CD14-positive monocyte (primary cell): ENCODE measurements around the gene CYB5D1. TPM values are rescaled to one million over a fixed set of nuclear protein-coding genes. Genes with fewer than 3 reads are reported as not detected.

Experiments used
- DNase-seq, 3 donors: peaks; one replicate each; pipeline ENCODE4 v3.0.0-alpha.2; 2011 to 2022
- H2AFZ ChIP-seq: 2 replicates; pipeline ENCODE4 v1.6.0; 2012; ENCODE audit warnings: mild to moderate bottlenecking, low read depth, low read length, inconsistent platforms; ENCODE audit not compliant: insufficient read depth, poor library complexity, severe bottlenecking
- H3K27ac ChIP-seq, 2 donors: 1 replicate in 1 of 2; 2 replicates in 1 of 2; pipeline ENCODE4 v1.5.1; 2012 to 2013; ENCODE audit warnings: low read length in 2 of 2, control low read depth in 1 of 2, inconsistent platforms in 1 of 2, low read depth in 1 of 2, mild to moderate bottlenecking in 1 of 2
- H3K27me3 ChIP-seq, 2 donors: one replicate each; pipeline versions ENCODE4 v1.6.0 to v1.6.1; 2011 to 2013; ENCODE audit warnings: low read length in 2 of 2; ENCODE audit not compliant: control insufficient read depth in 2 of 2, insufficient read depth in 2 of 2
- H3K36me3 ChIP-seq, 2 donors: replicated peaks in 1 of 2; 1 replicate in 1 of 2; 2 replicates in 1 of 2; pipeline versions ENCODE4 v1.5.1 to v1.6.1; 2012 to 2013; ENCODE audit warnings: low read length in 2 of 2, control low read depth in 1 of 2, inconsistent platforms in 1 of 2, mild to moderate bottlenecking in 1 of 2; ENCODE audit not compliant: insufficient read depth in 2 of 2, control insufficient read depth in 1 of 2
- H3K4me1 ChIP-seq, 2 donors: 1 replicate in 1 of 2; 2 replicates in 1 of 2; pipeline versions ENCODE4 v1.5.1 to v1.6.1; 2012 to 2013; ENCODE audit warnings: low read length in 2 of 2, control low read depth in 1 of 2, inconsistent platforms in 1 of 2, mild to moderate bottlenecking in 1 of 2, moderate library complexity in 1 of 2; ENCODE audit not compliant: insufficient read depth in 2 of 2, control insufficient read depth in 1 of 2
- H3K4me2 ChIP-seq: replicated peaks from 2 replicates; pipeline ENCODE3; 2012; ENCODE audit warnings: low read length, moderate library complexity, mild to moderate bottlenecking; ENCODE audit not compliant: poor library complexity, severe bottlenecking; ENCODE audit errors: extremely low read depth
- H3K4me3 ChIP-seq, 3 experiments: fragments of 200-600 bp in 1 of 3; sonication (generic) in 1 of 3; replicated peaks in 1 of 3; 1 replicate in 2 of 3; 2 replicates in 1 of 3; pipeline ENCODE4 v1.5.1; 2011 to 2013; ENCODE audit warnings: low read length in 3 of 3, mild to moderate bottlenecking in 3 of 3, control low read depth in 2 of 3, low read depth in 2 of 3, inconsistent platforms in 1 of 3, moderate library complexity in 1 of 3
- H3K79me2 ChIP-seq: 2 replicates; pipeline ENCODE4 v1.6.0; 2012; ENCODE audit warnings: mild to moderate bottlenecking, control low read depth, inconsistent platforms, low read length, moderate library complexity; ENCODE audit not compliant: insufficient read depth
- H3K9ac ChIP-seq: 2 replicates; pipeline ENCODE4 v1.6.0; 2017; ENCODE audit warnings: low read length, mild to moderate bottlenecking; ENCODE audit not compliant: insufficient read depth, poor library complexity, severe bottlenecking
- H3K9me3 ChIP-seq, 2 donors: replicated peaks in 1 of 2; 1 replicate in 1 of 2; 2 replicates in 1 of 2; pipeline versions ENCODE4 v1.5.1 to v1.6.1; 2012 to 2013; ENCODE audit warnings: low read length in 2 of 2, control low read depth in 1 of 2; ENCODE audit not compliant: control insufficient read depth in 1 of 2, insufficient read depth in 1 of 2
- H4K20me1 ChIP-seq: 2 replicates; pipeline ENCODE4 v1.6.0; 2012; ENCODE audit warnings: mild to moderate bottlenecking, low read length, control low read depth, moderate library complexity; ENCODE audit not compliant: insufficient read depth
- H3K27ac Mint-ChIP-seq, 7 donors: one replicate each; pipeline ENCODE4 v1.8.0; 2020; ENCODE audit warnings: mild to moderate bottlenecking in 7 of 7, mixed read lengths in 7 of 7, moderate library complexity in 6 of 7, inconsistent platforms in 2 of 7
- H3K27me3 Mint-ChIP-seq, 3 donors: one replicate each; pipeline ENCODE4 v1.8.0; 2021 to 2022; ENCODE audit warnings: low read depth in 3 of 3, mild to moderate bottlenecking in 3 of 3, mixed read lengths in 3 of 3, moderate library complexity in 3 of 3, inconsistent platforms in 1 of 3
- H3K36me3 Mint-ChIP-seq, 2 donors: one replicate each; pipeline ENCODE4 v1.8.0; 2020; ENCODE audit warnings: mixed read lengths in 2 of 2, inconsistent platforms in 1 of 2, mild to moderate bottlenecking in 1 of 2
- H3K4me1 Mint-ChIP-seq: one replicate; pipeline ENCODE4 v1.8.0; 2020; ENCODE audit warnings: mild to moderate bottlenecking, mixed read lengths
- H3K4me3 Mint-ChIP-seq, 2 donors: one replicate each; pipeline ENCODE4 v1.8.0; 2020; ENCODE audit warnings: mild to moderate bottlenecking in 2 of 2, mixed read lengths in 2 of 2, moderate library complexity in 1 of 2
- H3K9me3 Mint-ChIP-seq, 7 donors: one replicate each; pipeline ENCODE4 v1.8.0; 2020 to 2022; ENCODE audit warnings: mixed read lengths in 7 of 7, mild to moderate bottlenecking in 6 of 7, moderate library complexity in 6 of 7, inconsistent platforms in 2 of 7
- WGBS: methylation state at CpG from one replicate; pipeline ENCODE4 v1.1.5; 2013; ENCODE audit warnings: missing lambda C conversion rate; ENCODE audit not compliant: insufficient coverage; 5-methylcytosine and 5-hydroxymethylcytosine counted together
- intact Hi-C, 2 donors: fragments of 100-400 bp; cut with micrococcal nuclease; formaldehyde crosslinking; loops; one replicate each; pipeline versions ENCODE4 v1.15.0 to v1.15.1; 2023
- polyA plus RNA-seq, 3 donors: library from polyadenylated mRNA; depleted of rRNA in 1 of 3; unstranded in 2 of 3; stranded (reverse) in 1 of 3; fragments of 300-500 nt in 2 of 3; fragments of >200 nt in 1 of 3; fragmentation: Illumina TruSeq in 2 of 3; gene quantifications; 1 replicate in 2 of 3; 2 replicates in 1 of 3; pipeline ENCODE4 v1.2.3, GENCODE V29; 2012 to 2021
- TF ChIP-seq, protein P1 (sequence below): fragments of 200-600 bp; IDR thresholded peaks from one replicate; pipeline ENCODE4 v1.8.0; 2022; ENCODE audit warnings: antibody characterized with exemption, mild to moderate bottlenecking

Gene CYB5D1
- polyA plus RNA-seq, 3 donors: 0.50 to 4.8 (median 0.98) TPM

DNA sequence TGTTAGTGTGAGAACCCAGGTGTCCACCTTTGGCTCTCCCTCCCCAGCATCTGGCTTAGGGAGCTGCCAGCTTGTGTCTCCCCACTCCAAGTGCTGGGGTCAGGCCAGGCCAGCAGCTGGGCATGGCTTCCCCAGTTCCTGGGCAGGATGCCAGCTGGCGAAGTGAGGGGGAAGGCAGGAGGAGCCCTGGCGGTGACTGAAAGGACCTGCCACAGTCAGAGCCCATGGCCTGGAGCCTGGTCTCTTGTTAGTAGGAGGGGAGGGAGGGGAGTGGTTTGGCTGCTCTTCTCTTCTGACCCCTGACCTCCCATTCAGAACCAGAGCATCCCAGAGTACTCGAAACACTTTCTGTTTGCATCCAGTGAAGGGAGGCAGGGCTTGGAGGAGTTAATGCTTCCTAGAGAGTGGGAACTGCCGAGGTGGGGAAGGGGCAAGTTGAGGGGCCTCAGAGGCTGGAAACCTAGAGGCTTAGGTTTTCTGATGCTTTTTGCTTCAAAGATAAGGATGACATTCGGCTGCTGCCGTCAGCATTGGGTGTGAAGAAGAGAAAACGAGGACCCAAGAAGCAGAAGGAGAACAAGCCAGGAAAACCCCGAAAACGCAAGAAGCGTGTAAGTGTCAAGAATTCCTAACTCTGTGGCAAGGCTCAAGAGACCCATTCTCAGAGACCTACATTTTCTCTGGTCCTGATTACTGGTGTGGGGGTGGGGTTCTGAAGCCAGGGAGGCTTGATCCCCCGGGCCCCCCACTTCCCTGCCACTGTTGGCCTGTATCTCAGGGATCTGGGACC, 31.6 kb downstream of the CYB5D1 start:
- Histone ChIP-seq H3K9me3 (no peaks in the 10 kb centered on the region), H3K4me3 (peak overlapping the region in 1 of 3 experiments; percentile 98), H3K79me2 (peaks cover 81% of the 10 kb centered on the region), H3K9ac (peak overlapping the region; percentile 25), H3K27me3 (no peaks in the 10 kb centered on the region), H2AFZ (peak overlapping the region; percentile 24), H3K36me3 (peaks cover 24 to 41% of the 10 kb centered on the region in 2 donors), H3K27ac (peak overlapping the region; percentile 17 to 82), H3K4me1 (peaks cover 53 to 59% of the 10 kb centered on the region in 2 donors), H3K4me2 (peak overlapping the region; percentile 99), H4K20me1 (peaks cover 13% of the 10 kb centered on the region)
- Mint-ChIP-seq H3K4me1 (peaks cover 8% of the 10 kb centered on the region), H3K9me3 (no peaks in the 10 kb centered on the region), H3K4me3 (no peak overlapping the region), H3K27me3 (peaks cover 0 to 1% (median 1%) of the 10 kb centered on the region in 3 donors), H3K27ac (peak overlapping the region in 4 of 7 donors; percentile 37 to 92 (median 78)), H3K36me3 (peaks cover 33 to 41% of the 10 kb centered on the region in 2 donors)
- TF ChIP-seq, protein P1, sequence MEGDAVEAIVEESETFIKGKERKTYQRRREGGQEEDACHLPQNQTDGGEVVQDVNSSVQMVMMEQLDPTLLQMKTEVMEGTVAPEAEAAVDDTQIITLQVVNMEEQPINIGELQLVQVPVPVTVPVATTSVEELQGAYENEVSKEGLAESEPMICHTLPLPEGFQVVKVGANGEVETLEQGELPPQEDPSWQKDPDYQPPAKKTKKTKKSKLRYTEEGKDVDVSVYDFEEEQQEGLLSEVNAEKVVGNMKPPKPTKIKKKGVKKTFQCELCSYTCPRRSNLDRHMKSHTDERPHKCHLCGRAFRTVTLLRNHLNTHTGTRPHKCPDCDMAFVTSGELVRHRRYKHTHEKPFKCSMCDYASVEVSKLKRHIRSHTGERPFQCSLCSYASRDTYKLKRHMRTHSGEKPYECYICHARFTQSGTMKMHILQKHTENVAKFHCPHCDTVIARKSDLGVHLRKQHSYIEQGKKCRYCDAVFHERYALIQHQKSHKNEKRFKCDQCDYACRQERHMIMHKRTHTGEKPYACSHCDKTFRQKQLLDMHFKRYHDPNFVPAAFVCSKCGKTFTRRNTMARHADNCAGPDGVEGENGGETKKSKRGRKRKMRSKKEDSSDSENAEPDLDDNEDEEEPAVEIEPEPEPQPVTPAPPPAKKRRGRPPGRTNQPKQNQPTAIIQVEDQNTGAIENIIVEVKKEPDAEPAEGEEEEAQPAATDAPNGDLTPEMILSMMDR: peak; percentile 41
- DNase-seq: peak; percentile 84 to 92 (median 88)
- intact Hi-C loops: no loop called here
- 34% methylated on average over 4 of the region's 11 CpGs for WGBS

DNA sequence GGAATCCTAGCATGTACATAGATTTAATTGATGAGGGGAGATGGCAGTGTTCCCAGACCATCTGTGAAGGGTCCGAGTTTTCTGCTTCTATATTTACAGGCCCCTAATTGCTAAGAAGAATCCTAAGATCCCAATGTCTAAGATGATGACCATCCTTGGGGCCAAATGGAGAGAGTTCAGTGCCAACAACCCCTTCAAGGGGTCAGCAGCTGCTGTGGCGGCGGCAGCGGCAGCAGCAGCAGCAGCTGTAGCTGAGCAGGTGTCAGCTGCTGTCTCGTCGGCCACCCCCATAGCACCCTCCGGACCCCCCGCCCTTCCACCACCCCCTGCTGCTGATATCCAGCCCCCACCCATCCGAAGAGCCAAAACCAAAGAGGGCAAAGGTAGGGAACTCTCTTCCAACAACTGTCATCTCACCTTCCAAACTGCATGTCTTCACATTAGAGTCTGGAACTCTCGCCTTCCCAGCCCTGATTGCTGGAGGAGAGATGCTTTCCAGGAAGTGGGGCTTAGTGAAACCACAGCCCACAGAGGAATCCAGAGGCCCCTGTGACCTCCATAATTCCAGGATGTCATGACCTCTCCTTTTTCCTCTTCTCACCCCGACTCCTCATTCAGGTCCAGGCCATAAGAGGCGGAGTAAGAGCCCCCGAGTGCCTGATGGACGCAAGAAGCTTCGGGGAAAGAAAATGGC, 35.5 kb downstream of the CYB5D1 start:
- H3K4me1 ChIP-seq: peaks cover 31 to 34% of the 10 kb centered on the region in 2 donors
- 100% methylated on average over 4 of the region's 15 CpGs for WGBS
- H3K9ac ChIP-seq: no peak overlapping the region
- no peak overlapping the region for H3K27ac ChIP-seq
- H3K4me2 ChIP-seq: no peak overlapping the region
- H2AFZ ChIP-seq: no peak overlapping the region
- TF ChIP-seq, protein P1: no peak
- intact Hi-C loops: no loop called here
- H3K79me2 ChIP-seq: peaks cover 49% of the 10 kb centered on the region
- Mint-ChIP-seq H3K27me3 (peaks cover 0 to 1% (median 1%) of the 10 kb centered on the region in 3 donors), H3K27ac (peak overlapping the region in 3 of 7 donors; percentile 53 to 56 (median 54)), H3K4me1 (peaks cover 15% of the 10 kb centered on the region), H3K36me3 (peaks cover 67 to 80% of the 10 kb centered on the region in 2 donors), H3K9me3 (no peaks in the 10 kb centered on the region), H3K4me3 (no peak overlapping the region)
- no peak for DNase-seq
- H3K36me3 ChIP-seq: peaks cover 46 to 80% of the 10 kb centered on the region in 2 donors
- H3K27me3 ChIP-seq: no peaks in the 10 kb centered on the region
- peaks cover 12% of the 10 kb centered on the region for H4K20me1 ChIP-seq
- no peak overlapping the region for H3K4me3 ChIP-seq
- no peaks in the 10 kb centered on the region for H3K9me3 ChIP-seq
